Peyer's patch (tissue), 4 donors: ENCODE results near the gene SLC1A2.

Experiments
- CTCF ChIP-seq, 6 experiments: fragments of 450-650 bp in 4 of 6; fragments of 200-600 bp in 2 of 6; sonication (generic) in 1 of 6; IDR thresholded peaks; one replicate each; pipeline ENCODE4 v1.5.1; 2017 to 2019; ENCODE audit warnings: antibody characterized with exemption in 6 of 6, mild to moderate bottlenecking in 3 of 6, moderate library complexity in 1 of 6
- POLR2A ChIP-seq, 2 donors: fragments of 450-650 bp; IDR thresholded peaks; one replicate each; pipeline ENCODE4 v1.5.1; 2017; ENCODE audit warnings: antibody characterized with exemption in 2 of 2, mild to moderate bottlenecking in 2 of 2, moderate library complexity in 2 of 2

- TF ChIP-seq CTCF (IDR thresholded peaks at IDR 0.05) (no peak), POLR2A (IDR thresholded peaks at IDR 0.05) (no peak)
These were observed 171.5 kb downstream of the SLC1A2 start for GRCh38 chr11:35247863-35248262.
